HepG2 (cell line): ENCODE data around the gene CD58. TPM values are rescaled to one million over a fixed set of nuclear protein-coding genes. Genes with fewer than 3 reads are reported as not detected.

ENCODE experiments used
- ATAC-seq: fragments of 200-7000 bp; cut with Tn5 transposase; 3 replicates; pipeline ENCODE4 v1.9.1; 2020; ENCODE audit warnings: mild to moderate bottlenecking, moderate library complexity
- BruUV-seq: library from RNA; stranded (reverse); fragments of 400-500 nt; replicated peaks from 2 replicates; lab custom pipeline; 2021; lab: Mats Ljungman, UMichigan
- CTCF ChIA-PET: fragments of 300-600 bp; formaldehyde crosslinking; extraction: SDS; loops from one replicate; lab custom pipeline; 2021; ENCODE audit warnings: low total read pairs, inconsistent platforms, low intra/inter-chr PET ratio; lab: Yijun Ruan, JAX
- POLR2A ChIA-PET: fragments of 350-600 bp; sonication (Branson Sonifier 250); formaldehyde crosslinking; loops from one replicate; lab custom pipeline; 2020; ENCODE audit warnings: antibody characterized with exemption, inconsistent platforms; lab: Yijun Ruan, JAX
- DNase-seq: peaks from one replicate; pipeline ENCODE4 v3.0.0-alpha.2; 2015; ENCODE audit warnings: low spot score
- FAIRE-seq: peaks from 3 replicates; lab custom pipeline; 2011; peaks lifted over from hg19 to GRCh38; lab: Jason Lieb, UNC
- H2AFZ ChIP-seq: one replicate; pipeline ENCODE4 v1.6.1; 2011; ENCODE audit warnings: low read length, inconsistent platforms
- H3K27ac ChIP-seq: fragments of 300-600 bp; 3 replicates; pipeline ENCODE4 v1.8.0; 2011; ENCODE audit warnings: mixed run types, mild to moderate bottlenecking, mixed read lengths, low read length, inconsistent platforms; ENCODE audit not compliant: insufficient read depth; ENCODE audit errors: extremely low read length
- H3K27me3 ChIP-seq, 2 experiments: fragments of 200-600 bp in 1 of 2; 2 replicates in 1 of 2; 3 replicates in 1 of 2; pipeline versions ENCODE4 v1.6.0 to v1.8.0; 2011; ENCODE audit warnings: low read length in 2 of 2, mild to moderate bottlenecking in 2 of 2, moderate library complexity in 2 of 2, inconsistent platforms in 1 of 2; ENCODE audit not compliant: insufficient read depth in 2 of 2, control insufficient read depth in 1 of 2
- H3K36me3 ChIP-seq, 2 experiments: fragments of 200-600 bp in 1 of 2; replicated peaks in 1 of 2; 2 replicates in 1 of 2; 3 replicates in 1 of 2; pipeline versions ENCODE4 v1.5.1 to v1.8.0; 2011; ENCODE audit warnings: low read length in 2 of 2, inconsistent platforms in 1 of 2; ENCODE audit not compliant: insufficient read depth in 2 of 2, control insufficient read depth in 1 of 2
- H3K4me1 ChIP-seq: 2 replicates; pipeline ENCODE4 v1.5.1; 2012; ENCODE audit warnings: low read length, inconsistent platforms; ENCODE audit not compliant: insufficient read depth
- H3K4me2 ChIP-seq: 2 replicates; pipeline ENCODE4 v1.6.0; 2011; ENCODE audit warnings: low read depth, low read length, inconsistent platforms
- H3K4me3 ChIP-seq, 3 experiments: fragments of 200-600 bp in 1 of 3; sonication (generic), shearing (Covaris generic) in 1 of 3; replicated peaks in 1 of 3; 2 replicates each; pipeline ENCODE4 v1.5.1; 2011 to 2016; ENCODE audit warnings: low read length in 3 of 3, inconsistent platforms in 2 of 3, low read depth in 2 of 3, mild to moderate bottlenecking in 2 of 3, control low read depth in 1 of 3, mixed read lengths in 1 of 3; ENCODE audit not compliant: insufficient read depth in 1 of 3
- H3K79me2 ChIP-seq: one replicate; pipeline ENCODE4 v1.6.1; 2011; ENCODE audit warnings: low read length, inconsistent platforms; ENCODE audit not compliant: insufficient read depth
- H3K9ac ChIP-seq: 2 replicates; pipeline ENCODE4 v1.6.0; 2011; ENCODE audit warnings: mild to moderate bottlenecking, low read depth, low read length, inconsistent platforms; ENCODE audit not compliant: insufficient read depth
- H3K9me3 ChIP-seq: 2 replicates; pipeline ENCODE4 v1.5.1; 2012; ENCODE audit warnings: mild to moderate bottlenecking, low read length
- H4K20me1 ChIP-seq: 2 replicates; pipeline ENCODE4 v1.6.0; 2011; ENCODE audit warnings: inconsistent platforms, mild to moderate bottlenecking, low read length, moderate library complexity; ENCODE audit not compliant: insufficient read depth
- HDAC2 ChIP-seq: sonication (generic); formaldehyde crosslinking; IDR thresholded peaks from 2 replicates; pipeline ENCODE4 v1.4.0; 2020; ENCODE audit warnings: missing genetic modification reagents
- NR2C2 ChIP-seq: sonication (generic); formaldehyde crosslinking; IDR thresholded peaks from 2 replicates; pipeline ENCODE4 v1.4.0; 2020; ENCODE audit warnings: missing genetic modification reagents, mild to moderate bottlenecking, moderate library complexity, borderline replicate concordance
- SAP130 ChIP-seq: IDR thresholded peaks from 2 replicates; pipeline ENCODE4 v1.6.1; 2016; ENCODE audit warnings: low read depth
- WGBS: methylation state at CpG from one replicate; pipeline ENCODE4 v1.1.6; 2017; ENCODE audit warnings: low lambda C conversion rate; 5-methylcytosine and 5-hydroxymethylcytosine counted together
- in situ Hi-C: cut with HindIII; loops from 2 replicates; pipeline ENCODE4 v1.10.0; 2017; ENCODE audit warnings: low pct_unique_long_range_greater_than_20kb; ENCODE audit not compliant: extremely low pct_ligation_motif_present
- intact Hi-C: fragments of 100-400 bp; cut with micrococcal nuclease; formaldehyde crosslinking; loops from one replicate; pipeline ENCODE4 v1.10.0; 2022; ENCODE audit not compliant: unreplicated experiment
- polyA plus RNA-seq, 8 experiments: library from polyadenylated mRNA; depleted of rRNA in 3 of 8; stranded (reverse) in 7 of 8; unstranded in 1 of 8; fragments of >200 nt; fragmentation: Illumina TruSeq in 4 of 8; extraction: Trizol in 4 of 8; gene quantifications; 2 replicates each; pipeline versions ENCODE4 v1.2.1 to v1.2.3, GENCODE V29; 2011 to 2016; ENCODE audit warnings: low read depth in 4 of 8, missing spikeins in 1 of 8, mixed read lengths in 1 of 8; ENCODE audit not compliant: insufficient read depth in 1 of 8
- total RNA-seq, 5 experiments: library from RNA; depleted of rRNA; stranded (reverse); fragments of >200 nt; fragmentation: Illumina TruSeq; extraction: Trizol; gene quantifications; 2 replicates each; pipeline ENCODE4 v1.2.3, GENCODE V29; 2016; ENCODE audit warnings: low read depth in 1 of 5
- TF ChIP-seq, protein P1 (sequence below): sonication (generic); IDR thresholded peaks from 2 replicates; pipeline ENCODE4 v1.6.1; 2016; ENCODE audit warnings: low read depth, borderline replicate concordance
- TF ChIP-seq, protein P2 (sequence below): sonication (generic); formaldehyde crosslinking; IDR thresholded peaks from 2 replicates; pipeline ENCODE4 v1.4.0; 2020; ENCODE audit warnings: missing genetic modification reagents

Gene CD58
- total and polyA plus RNA-seq, 2 of the 13 experiments (the other 11 are each of a cell fraction or from before 2014, with no cell fraction given), result 9.4 to 13.5 TPM

- peak; percentile 37; the same call in 1 of the 2 replicates for TF ChIP-seq HDAC2 (CRISPR knock-in tag)
- TF ChIP-seq, protein P1, sequence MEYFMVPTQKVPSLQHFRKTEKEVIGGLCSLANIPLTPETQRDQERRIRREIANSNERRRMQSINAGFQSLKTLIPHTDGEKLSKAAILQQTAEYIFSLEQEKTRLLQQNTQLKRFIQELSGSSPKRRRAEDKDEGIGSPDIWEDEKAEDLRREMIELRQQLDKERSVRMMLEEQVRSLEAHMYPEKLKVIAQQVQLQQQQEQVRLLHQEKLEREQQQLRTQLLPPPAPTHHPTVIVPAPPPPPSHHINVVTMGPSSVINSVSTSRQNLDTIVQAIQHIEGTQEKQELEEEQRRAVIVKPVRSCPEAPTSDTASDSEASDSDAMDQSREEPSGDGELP, result 0 out of 2 replicates have a peak, but pooled peaks have one; percentile 10
- TF ChIP-seq SAP130 (CRISPR knock-in tag), result 0 out of 2 replicates have a peak, but pooled peaks have one; percentile 23
- TF ChIP-seq, all 625 proteins: peak for 27
These were observed 98.3 kb downstream of the CD58 start (continued) for GRCh38 chr1:116472431-116472961.

- H4K20me1 ChIP-seq, result no peaks in the 10 kb centered on the region
- POLR2A ChIA-PET, result interaction anchor here (7.2 kb wide), 1 partner anchor 53 kb away, joined by 129 read pairs; no protein-coding TSS in a partner anchor
- no peak for FAIRE-seq
These were observed 99.6 kb downstream of the CD58 start for GRCh38 chr1:116471241-116471640.

More at GRCh38 chr1:116471241-116471640, 99.6 kb downstream of the CD58 start:
- Histone ChIP-seq H2AFZ (no peak overlapping the region), H3K27ac (peak overlapping the region; percentile 58), H3K4me3 (no peak overlapping the region), H3K27me3 (no peaks in the 10 kb centered on the region; a peak in 1 of 5 replicates), H3K4me2 (peak overlapping the region; percentile 18; the same call in 1 of the 2 replicates), H3K4me1 (peaks cover 98% of the 10 kb centered on the region), H3K9ac (0 out of 2 replicates have a peak overlapping the region, but pooled peaks have one; percentile 4), H3K9me3 (no peaks in the 10 kb centered on the region), H3K79me2 (peaks cover 87% of the 10 kb centered on the region), H3K36me3 (peaks cover 2 to 8% of the 10 kb centered on the region in 2 experiments; a peak in 2 of 5 replicates)
- 83% methylated on average over 4 of the region's 4 CpGs for WGBS
- TF ChIP-seq NR2C2 (CRISPR knock-in tag), result no peak
- TF ChIP-seq, protein P2, sequence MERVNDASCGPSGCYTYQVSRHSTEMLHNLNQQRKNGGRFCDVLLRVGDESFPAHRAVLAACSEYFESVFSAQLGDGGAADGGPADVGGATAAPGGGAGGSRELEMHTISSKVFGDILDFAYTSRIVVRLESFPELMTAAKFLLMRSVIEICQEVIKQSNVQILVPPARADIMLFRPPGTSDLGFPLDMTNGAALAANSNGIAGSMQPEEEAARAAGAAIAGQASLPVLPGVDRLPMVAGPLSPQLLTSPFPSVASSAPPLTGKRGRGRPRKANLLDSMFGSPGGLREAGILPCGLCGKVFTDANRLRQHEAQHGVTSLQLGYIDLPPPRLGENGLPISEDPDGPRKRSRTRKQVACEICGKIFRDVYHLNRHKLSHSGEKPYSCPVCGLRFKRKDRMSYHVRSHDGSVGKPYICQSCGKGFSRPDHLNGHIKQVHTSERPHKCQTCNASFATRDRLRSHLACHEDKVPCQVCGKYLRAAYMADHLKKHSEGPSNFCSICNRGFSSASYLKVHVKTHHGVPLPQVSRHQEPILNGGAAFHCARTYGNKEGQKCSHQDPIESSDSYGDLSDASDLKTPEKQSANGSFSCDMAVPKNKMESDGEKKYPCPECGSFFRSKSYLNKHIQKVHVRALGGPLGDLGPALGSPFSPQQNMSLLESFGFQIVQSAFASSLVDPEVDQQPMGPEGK (CRISPR knock-in tag), result 0 out of 2 replicates have a peak, but pooled peaks have one; percentile 20
- intact Hi-C loops (no loop called here), in situ Hi-C loops (no loop called here)
- ATAC-seq (no peak), DNase-seq (no peak)
- CTCF ChIA-PET, result no interaction called here
- BruUV-seq, result no TSS peak
